SK-N-SH (cell line): ENCODE data around the gene CIBAR2. TPM values are rescaled to one million over a fixed set of nuclear protein-coding genes. Genes with fewer than 3 reads are reported as not detected.

Experiments
- CTCF ChIA-PET: fragments of 300-600, 350-600 bp; formaldehyde crosslinking; extraction: SDS; loops from one replicate; lab custom pipeline; 2021; lab: Yijun Ruan, JAX
- POLR2A ChIA-PET: fragments of 350-600 bp; sonication (Branson Sonifier 250); formaldehyde crosslinking; extraction: SDS; loops from one replicate; lab custom pipeline; 2020; ENCODE audit warnings: antibody characterized with exemption, inconsistent platforms; lab: Yijun Ruan, JAX
- DNase-seq: peaks from one replicate; pipeline ENCODE4 v3.0.0; 2012
- H2AFZ ChIP-seq: fragments of 200-600 bp; sonication (generic); 2 replicates; pipeline ENCODE4 v1.8.1; 2016; ENCODE audit warnings: antibody characterized with exemption, mild to moderate bottlenecking, low read depth
- H3F3A ChIP-seq: fragments of 200-600 bp; sonication (generic); replicated peaks from 2 replicates; pipeline ENCODE3; 2016; ENCODE audit warnings: antibody characterized with exemption, mild to moderate bottlenecking; ENCODE audit not compliant: insufficient read depth
- H3K27ac ChIP-seq, 2 experiments: fragments of 200-500 bp in 1 of 2; fragments of 200-600 bp in 1 of 2; sonication (Bioruptor generic) in 1 of 2; sonication (generic), shearing (Covaris generic) in 1 of 2; 2 replicates each; pipeline versions ENCODE4 v1.5.1 to v1.6.1; 2014 to 2016; ENCODE audit warnings: low read depth in 2 of 2, inconsistent platforms in 1 of 2, low read length in 1 of 2, mild to moderate bottlenecking in 1 of 2, mixed read lengths in 1 of 2
- H3K27me3 ChIP-seq: fragments of 200-600 bp; sonication (generic), shearing (Covaris generic); 2 replicates; pipeline ENCODE4 v1.6.1; 2016; ENCODE audit warnings: mixed run types; ENCODE audit not compliant: insufficient read depth
- H3K36me3 ChIP-seq, 2 experiments: fragments of 200-500 bp in 1 of 2; fragments of 200-600 bp in 1 of 2; sonication (Bioruptor generic) in 1 of 2; sonication (generic) in 1 of 2; replicated peaks in 1 of 2; 2 replicates each; pipeline versions ENCODE3 to v1.5.1; 2014 to 2016; ENCODE audit warnings: low read length in 1 of 2, mild to moderate bottlenecking in 1 of 2; ENCODE audit not compliant: insufficient read depth in 2 of 2, control insufficient read depth in 1 of 2
- H3K4me1 ChIP-seq, 2 experiments: fragments of 200-500 bp in 1 of 2; fragments of 200-600 bp in 1 of 2; sonication (Bioruptor generic) in 1 of 2; sonication (generic), shearing (Covaris generic) in 1 of 2; 2 replicates each; pipeline versions ENCODE4 v1.5.1 to v1.6.1; 2014 to 2016; ENCODE audit warnings: low read depth in 1 of 2, low read length in 1 of 2, mixed run types in 1 of 2; ENCODE audit not compliant: insufficient read depth in 2 of 2, control insufficient read depth in 1 of 2
- H3K4me2 ChIP-seq: fragments of 200-600 bp; sonication (generic), shearing (Covaris generic); 2 replicates; pipeline ENCODE4 v1.6.1; 2017; ENCODE audit warnings: mixed run types
- H3K4me3 ChIP-seq, 2 experiments: fragments of 200-500 bp in 1 of 2; fragments of 200-600 bp in 1 of 2; sonication (Bioruptor generic) in 1 of 2; sonication (generic), shearing (Covaris generic) in 1 of 2; 2 replicates each; pipeline versions ENCODE4 v1.5.1 to v1.8.1; 2014 to 2016; ENCODE audit warnings: low read depth in 2 of 2, inconsistent platforms in 1 of 2, low read length in 1 of 2, mild to moderate bottlenecking in 1 of 2, mixed read lengths in 1 of 2, moderate library complexity in 1 of 2
- H3K79me2 ChIP-seq: fragments of 200-600 bp; sonication (generic); 2 replicates; pipeline ENCODE4 v1.8.1; 2017; ENCODE audit warnings: mild to moderate bottlenecking; ENCODE audit not compliant: insufficient read depth
- H3K9ac ChIP-seq: fragments of 200-600 bp; sonication (generic); 2 replicates; pipeline ENCODE4 v1.6.1; 2017; ENCODE audit warnings: mixed run types
- H3K9me2 ChIP-seq: fragments of 200-600 bp; sonication (generic); 2 replicates; pipeline ENCODE4 v1.6.1; 2017; ENCODE audit warnings: mixed run types
- H3K9me3 ChIP-seq: fragments of 200-600 bp; sonication (generic); 2 replicates; pipeline ENCODE4 v1.6.1; 2017; ENCODE audit warnings: mixed run types, mild to moderate bottlenecking, moderate library complexity
- H4K20me1 ChIP-seq: fragments of 200-600 bp; sonication (generic); 2 replicates; pipeline ENCODE4 v1.6.1; 2017; ENCODE audit warnings: mild to moderate bottlenecking, mixed run types; ENCODE audit not compliant: insufficient read depth
- CHD2 ChIP-seq: fragments of 150-350 bp; IDR thresholded peaks from 2 replicates; pipeline ENCODE4 v1.6.1; 2018; ENCODE audit warnings: low read length; ENCODE audit not compliant: partially characterized antibody
- EP300 ChIP-seq, 2 experiments: IDR thresholded peaks; 2 replicates each; pipeline versions ENCODE4 v1.4.0 to v1.6.1; 2012; ENCODE audit warnings: borderline replicate concordance in 1 of 2, low read depth in 1 of 2, low read length in 1 of 2
- FOSL2 ChIP-seq: IDR thresholded peaks from 2 replicates; pipeline ENCODE4 v1.4.0; 2012; ENCODE audit warnings: low read depth, mild to moderate bottlenecking, moderate library complexity, borderline replicate concordance
- IRF3 ChIP-seq: fragments of 150-350 bp; IDR thresholded peaks from 2 replicates; pipeline ENCODE4 v1.6.1; 2016; ENCODE audit warnings: mild to moderate bottlenecking, low read depth, low read length
- REST ChIP-seq: IDR thresholded peaks from 2 replicates; pipeline ENCODE4 v1.6.1; 2012; ENCODE audit warnings: mild to moderate bottlenecking, low read depth, low read length, moderate library complexity
- SMC3 ChIP-seq: IDR thresholded peaks from 2 replicates; pipeline ENCODE4 v1.6.1; 2012; ENCODE audit warnings: low read depth, low read length, improper control_type of control experiment
- TCF12 ChIP-seq: IDR thresholded peaks from 2 replicates; pipeline ENCODE4 v1.4.0; 2012
- WGBS: methylation state at CpG from one replicate; pipeline ENCODE4 v1.1.6; 2017; ENCODE audit warnings: low lambda C conversion rate; 5-methylcytosine and 5-hydroxymethylcytosine counted together
- polyA plus RNA-seq, 3 experiments: library from polyadenylated mRNA; depleted of rRNA; stranded (reverse); fragments of >200 nt; gene quantifications; 2 replicates each; pipeline ENCODE4 v1.2.3, GENCODE V29; 2012
- TF ChIP-seq, protein P1 (sequence below): IDR thresholded peaks from 2 replicates; pipeline ENCODE4 v1.4.0; 2012; ENCODE audit warnings: low read depth
- TF ChIP-seq, protein P2 (sequence below): IDR thresholded peaks from 2 replicates; pipeline ENCODE4 v1.4.0; 2012; ENCODE audit warnings: low read depth, borderline replicate concordance

CIBAR2 gene
- polyA plus RNA-seq, 1 of the 3 experiments (the other 2 are of a cell fraction), result 0.15 TPM

GRCh38 chr16:85141491-85142128 lies 29.3 kb upstream of the CIBAR2 start:
- no peaks in the 10 kb centered on the region for H3K9me3 ChIP-seq
- H4K20me1 ChIP-seq, result no peaks in the 10 kb centered on the region
- H3K36me3 ChIP-seq, result no peaks in the 10 kb centered on the region
- H3K4me3 ChIP-seq, result no peak overlapping the region
- no peak for TF ChIP-seq IRF3
- no peak for TF ChIP-seq TCF12
- TF ChIP-seq, protein P1, sequence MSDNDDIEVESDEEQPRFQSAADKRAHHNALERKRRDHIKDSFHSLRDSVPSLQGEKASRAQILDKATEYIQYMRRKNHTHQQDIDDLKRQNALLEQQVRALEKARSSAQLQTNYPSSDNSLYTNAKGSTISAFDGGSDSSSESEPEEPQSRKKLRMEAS, result no peak
- no peak for TF ChIP-seq CHD2
- no peak for TF ChIP-seq EP300 (IDR thresholded peaks at IDR 0.05; ENCODE audit: borderline replicate concordance in 1 of 2, low read depth in 1 of 2, low read length in 1 of 2)
- TF ChIP-seq, protein P2, sequence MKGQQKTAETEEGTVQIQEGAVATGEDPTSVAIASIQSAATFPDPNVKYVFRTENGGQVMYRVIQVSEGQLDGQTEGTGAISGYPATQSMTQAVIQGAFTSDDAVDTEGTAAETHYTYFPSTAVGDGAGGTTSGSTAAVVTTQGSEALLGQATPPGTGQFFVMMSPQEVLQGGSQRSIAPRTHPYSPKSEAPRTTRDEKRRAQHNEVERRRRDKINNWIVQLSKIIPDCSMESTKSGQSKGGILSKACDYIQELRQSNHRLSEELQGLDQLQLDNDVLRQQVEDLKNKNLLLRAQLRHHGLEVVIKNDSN, result no peak
- no peak for TF ChIP-seq REST
- TF ChIP-seq FOSL2, result no peak
- TF ChIP-seq SMC3, result no peak
- no peaks in the 10 kb centered on the region for H3K27me3 ChIP-seq
- H3K79me2 ChIP-seq, result no peaks in the 10 kb centered on the region
- 94% methylated on average over 12 of the region's 17 CpGs for WGBS
- no peak for DNase-seq
- H3K4me1 ChIP-seq, result peaks cover 0 to 40% of the 10 kb centered on the region in 2 experiments; a peak in 3 of 4 replicates
- H3K9ac ChIP-seq, result no peak overlapping the region
- no peak overlapping the region for H2AFZ ChIP-seq
- H3K9me2 ChIP-seq, result no peaks in the 10 kb centered on the region
- CTCF ChIA-PET, result interaction anchor here (1.2 to 3.1 kb wide), 4 partner anchors 10 to 474 kb away, joined by 3 to 14 read pairs (median 7); no protein-coding TSS in a partner anchor
- no peak overlapping the region for H3K4me2 ChIP-seq
- no peaks in the 10 kb centered on the region for H3F3A ChIP-seq
- H3K27ac ChIP-seq, result no peak overlapping the region
- POLR2A ChIA-PET, result interaction anchor here (0.6 kb wide), 1 partner anchor 107 kb away, joined by 3 read pairs; no protein-coding TSS in a partner anchor
